ENCODE results near the gene ZNF81. TPM values are rescaled to one million over a fixed set of nuclear protein-coding genes. Genes with fewer than 3 reads are reported as not detected.

Gene ZNF81
- total RNA-seq, 1 experiment from 2014 or later: 4.8 TPM

- H4K20me1 ChIP-seq (ENCODE audit: insufficient read depth): no peaks in the 10 kb centered on the region
- H3K27me3 ChIP-seq (ENCODE audit: insufficient read depth, low read length): no peaks in the 10 kb centered on the region
- CTCF ChIA-PET: no interaction called here
- H3K79me2 ChIP-seq (ENCODE audit: insufficient read depth, low read length): no peaks in the 10 kb centered on the region
- TF ChIP-seq ELF1 (IDR thresholded peaks at IDR 0.05; ENCODE audit: borderline replicate concordance, low read depth): no peak
- no peak overlapping the region for H2AFZ ChIP-seq (ENCODE audit: low read depth, low read length, poor library complexity, severe bottlenecking)
- H3K4me2 ChIP-seq (ENCODE audit: low read length): no peak overlapping the region
- DNase-seq (ENCODE audit: low read depth, low spot score): no peak
- H3K9me3 ChIP-seq (ENCODE audit: control insufficient read depth in 1 of 2, insufficient read depth in 1 of 2, low read depth in 1 of 2, low read length in 2 of 2): no peaks in the 10 kb centered on the region
- intact Hi-C loops (cut with micrococcal nuclease): no loop called here
- no TSS peak for BruUV-seq (replicated peaks)
- H3K4me1 ChIP-seq (ENCODE audit: control insufficient read depth in 1 of 2, insufficient read depth in 2 of 2, low read length in 2 of 2): no peaks in the 10 kb centered on the region
- no peak for ATAC-seq
- no peak overlapping the region for H3K9ac ChIP-seq (ENCODE audit: low read length)
- no peak overlapping the region for H3K4me3 ChIP-seq (replicated peaks in 1 of 2; ENCODE audit: low read depth in 1 of 2, low read length in 2 of 2)
- H3K36me3 ChIP-seq (ENCODE audit: control insufficient read depth in 1 of 2, insufficient read depth in 2 of 2, low read length in 2 of 2): no peaks in the 10 kb centered on the region
- no peaks in the 10 kb centered on the region for H3K9me2 ChIP-seq (ENCODE audit: insufficient read depth)
- POLR2A ChIA-PET: no interaction called here
- H3K27ac ChIP-seq (ENCODE audit: low read depth, low read length): no peak overlapping the region
- RAD21 ChIA-PET (ENCODE audit: low non-redundant PET in 1 of 2, low total read pairs in 2 of 2, uncharacterized antibody in 2 of 2, unreplicated experiment in 2 of 2): no interaction called here
Observed at GRCh38 chrX:47873123-47873522, 36.4 kb downstream of the ZNF81 start.

GRCh38 chrX:47877327-47877726, 40.6 kb downstream of the ZNF81 start:
- H3K4me1 ChIP-seq (ENCODE audit: control insufficient read depth in 1 of 2, insufficient read depth in 2 of 2, low read length in 2 of 2): no peaks in the 10 kb centered on the region
- no peak overlapping the region for H3K9ac ChIP-seq (ENCODE audit: low read length)
- H3K4me3 ChIP-seq (replicated peaks in 1 of 2; ENCODE audit: low read depth in 1 of 2, low read length in 2 of 2): no peak overlapping the region
- no peak overlapping the region for H3K27ac ChIP-seq (ENCODE audit: low read depth, low read length)
- no peak for TF ChIP-seq ATF3 (IDR thresholded peaks at IDR 0.05)
- TF ChIP-seq SIN3A (IDR thresholded peaks at IDR 0.05; ENCODE audit: low read depth): no peak
- TF ChIP-seq POLR2A (IDR thresholded peaks at IDR 0.05; ENCODE audit: borderline replicate concordance, extremely low read depth, insufficient read depth, insufficient read length): no peak
- no peak for TF ChIP-seq SP1 (IDR thresholded peaks at IDR 0.05; ENCODE audit: low read depth)
- ATAC-seq (no peak), DNase-seq (ENCODE audit: low read depth, low spot score) (no peak)
- CTCF ChIA-PET: no interaction called here
- no peaks in the 10 kb centered on the region for H3K9me2 ChIP-seq (ENCODE audit: insufficient read depth)
- H3K4me2 ChIP-seq (ENCODE audit: low read length): no peak overlapping the region
- no peaks in the 10 kb centered on the region for H3K27me3 ChIP-seq (ENCODE audit: insufficient read depth, low read length)
- POLR2A ChIA-PET: no interaction called here
- H3K9me3 ChIP-seq (ENCODE audit: control insufficient read depth in 1 of 2, insufficient read depth in 1 of 2, low read depth in 1 of 2, low read length in 2 of 2): no peaks in the 10 kb centered on the region
- no peaks in the 10 kb centered on the region for H3K79me2 ChIP-seq (ENCODE audit: insufficient read depth, low read length)
- intact Hi-C loops (cut with micrococcal nuclease): no loop called here
- no peaks in the 10 kb centered on the region for H3K36me3 ChIP-seq (ENCODE audit: control insufficient read depth in 1 of 2, insufficient read depth in 2 of 2, low read length in 2 of 2)
- RAD21 ChIA-PET (ENCODE audit: low non-redundant PET in 1 of 2, low total read pairs in 2 of 2, uncharacterized antibody in 2 of 2, unreplicated experiment in 2 of 2): no interaction called here
- H2AFZ ChIP-seq (ENCODE audit: low read depth, low read length, poor library complexity, severe bottlenecking): no peak overlapping the region
- no TSS peak for BruUV-seq (replicated peaks)
- no peaks in the 10 kb centered on the region for H4K20me1 ChIP-seq (ENCODE audit: insufficient read depth)

Measured in HCT116 (cell line).